ENCODE data around the gene CTCFL.

DNA sequence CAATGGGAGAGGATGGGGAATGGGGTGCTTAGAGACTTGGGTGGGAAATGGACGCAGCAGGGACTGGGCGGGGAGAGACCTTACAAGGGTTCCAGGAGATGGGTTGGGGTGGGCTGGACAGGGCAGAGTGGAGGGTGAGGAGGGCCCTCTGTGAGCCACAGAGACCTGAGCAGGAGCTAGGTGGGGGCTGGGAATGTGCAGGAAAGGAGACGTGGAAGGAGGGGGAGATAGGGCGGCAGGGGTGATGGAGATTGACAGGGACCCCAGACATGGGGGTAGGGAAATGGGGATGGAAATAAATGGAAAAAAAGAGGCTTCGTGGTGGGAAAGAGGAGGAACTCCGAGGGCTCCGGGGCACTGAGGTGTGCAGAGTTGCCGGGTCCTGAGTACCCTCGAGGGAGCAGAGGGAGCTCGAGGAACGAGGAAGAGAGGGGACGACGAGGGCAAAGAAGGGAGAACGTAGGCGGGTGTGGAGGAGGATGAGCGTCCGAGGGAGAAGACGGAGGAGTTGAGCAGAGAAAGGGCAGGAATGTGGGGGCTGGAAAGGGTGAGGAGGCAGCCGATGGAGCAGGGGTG, 2.0 kb upstream of the CTCFL start:
- TF ChIP-seq, protein P1, sequence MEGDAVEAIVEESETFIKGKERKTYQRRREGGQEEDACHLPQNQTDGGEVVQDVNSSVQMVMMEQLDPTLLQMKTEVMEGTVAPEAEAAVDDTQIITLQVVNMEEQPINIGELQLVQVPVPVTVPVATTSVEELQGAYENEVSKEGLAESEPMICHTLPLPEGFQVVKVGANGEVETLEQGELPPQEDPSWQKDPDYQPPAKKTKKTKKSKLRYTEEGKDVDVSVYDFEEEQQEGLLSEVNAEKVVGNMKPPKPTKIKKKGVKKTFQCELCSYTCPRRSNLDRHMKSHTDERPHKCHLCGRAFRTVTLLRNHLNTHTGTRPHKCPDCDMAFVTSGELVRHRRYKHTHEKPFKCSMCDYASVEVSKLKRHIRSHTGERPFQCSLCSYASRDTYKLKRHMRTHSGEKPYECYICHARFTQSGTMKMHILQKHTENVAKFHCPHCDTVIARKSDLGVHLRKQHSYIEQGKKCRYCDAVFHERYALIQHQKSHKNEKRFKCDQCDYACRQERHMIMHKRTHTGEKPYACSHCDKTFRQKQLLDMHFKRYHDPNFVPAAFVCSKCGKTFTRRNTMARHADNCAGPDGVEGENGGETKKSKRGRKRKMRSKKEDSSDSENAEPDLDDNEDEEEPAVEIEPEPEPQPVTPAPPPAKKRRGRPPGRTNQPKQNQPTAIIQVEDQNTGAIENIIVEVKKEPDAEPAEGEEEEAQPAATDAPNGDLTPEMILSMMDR (IDR thresholded peaks at IDR 0.05; ENCODE audit: low read depth, low read length, poor library complexity, severe bottlenecking) = no peak
- TF ChIP-seq EZH2phosphoT487 (IDR thresholded peaks at IDR 0.05; ENCODE audit: borderline replicate concordance, low read length) = no peak
